Neuronal stem cell (in vitro differentiated cells): ENCODE data around the gene ADCK2.
"Not testable (repeated sequence)": the region's sequence is repeated elsewhere in the genome, so short reads cannot be mapped to it uniquely, and the experiment has no call there.

Source experiments
- DNase-seq: peaks from one replicate; pipeline ENCODE4 v3.0.0-alpha.2; 2013; ENCODE audit warnings: low spot score
- H2AFZ ChIP-seq: one replicate; pipeline ENCODE4 v1.6.1; 2013; ENCODE audit warnings: mild to moderate bottlenecking, low read length, inconsistent platforms
- H2AK5ac ChIP-seq: 2 replicates; pipeline ENCODE4 v1.6.1; 2013; ENCODE audit warnings: low read depth, mild to moderate bottlenecking, inconsistent platforms, low read length, moderate library complexity, mixed read lengths
- H2BK120ac ChIP-seq: 2 replicates; pipeline ENCODE4 v1.6.1; 2013; ENCODE audit warnings: low read depth, mild to moderate bottlenecking, inconsistent platforms, low read length, moderate library complexity, mixed read lengths
- H2BK12ac ChIP-seq: one replicate; pipeline ENCODE4 v1.6.1; 2013; ENCODE audit warnings: low read length, inconsistent platforms
- H2BK15ac ChIP-seq: 2 replicates; pipeline ENCODE4 v1.6.1; 2013; ENCODE audit warnings: mild to moderate bottlenecking, low read length, inconsistent platforms, mixed read lengths
- H2BK5ac ChIP-seq: one replicate; pipeline ENCODE4 v1.6.1; 2013; ENCODE audit warnings: inconsistent platforms, mild to moderate bottlenecking, low read length, moderate library complexity
- H3K14ac ChIP-seq: one replicate; pipeline ENCODE4 v1.6.1; 2013; ENCODE audit warnings: low read length, inconsistent platforms
- H3K18ac ChIP-seq: 2 replicates; pipeline ENCODE4 v1.6.1; 2013; ENCODE audit warnings: low read length, inconsistent platforms
- H3K23ac ChIP-seq: 2 replicates; pipeline ENCODE4 v1.6.1; 2013; ENCODE audit warnings: low read depth, mild to moderate bottlenecking, mixed read lengths, low read length, inconsistent platforms; ENCODE audit not compliant: poor library complexity
- H3K27ac ChIP-seq: replicated peaks from 3 replicates; pipeline ENCODE4 v1.5.1; 2013; ENCODE audit warnings: low read length, inconsistent platforms
- H3K27me3 ChIP-seq, 3 experiments: 2 replicates each; pipeline ENCODE4 v1.6.1; 2013; ENCODE audit warnings: low read length in 3 of 3, mild to moderate bottlenecking in 2 of 3, inconsistent platforms in 1 of 3, low read depth in 1 of 3, mixed read lengths in 1 of 3, moderate library complexity in 1 of 3; ENCODE audit not compliant: control insufficient read depth in 3 of 3, insufficient read depth in 3 of 3
- H3K36me3 ChIP-seq, 2 donors: replicated peaks in 1 of 2; 2 replicates each; pipeline ENCODE4 v1.6.1; 2013; ENCODE audit warnings: low read length in 2 of 2; ENCODE audit not compliant: control insufficient read depth in 2 of 2, insufficient read depth in 2 of 2
- H3K4ac ChIP-seq: 2 replicates; pipeline ENCODE4 v1.6.1; 2013; ENCODE audit warnings: inconsistent platforms, mild to moderate bottlenecking, low read length, moderate library complexity
- H3K4me1 ChIP-seq, 2 donors: 1 replicate in 1 of 2; 2 replicates in 1 of 2; pipeline ENCODE4 v1.6.1; 2013; ENCODE audit warnings: low read length in 2 of 2, low read depth in 1 of 2; ENCODE audit not compliant: control insufficient read depth in 2 of 2, insufficient read depth in 1 of 2
- H3K4me2 ChIP-seq: one replicate; pipeline ENCODE4 v1.6.1; 2013; ENCODE audit warnings: mild to moderate bottlenecking, low read length, inconsistent platforms; ENCODE audit not compliant: insufficient read depth, poor library complexity, severe bottlenecking
- H3K4me3 ChIP-seq, 2 donors: 2 replicates each; pipeline ENCODE4 v1.5.1; 2013; ENCODE audit warnings: low read length in 2 of 2, mild to moderate bottlenecking in 2 of 2, inconsistent platforms in 1 of 2, moderate library complexity in 1 of 2
- H3K79me1 ChIP-seq: one replicate; pipeline ENCODE4 v1.6.1; 2013; ENCODE audit warnings: low read depth, mild to moderate bottlenecking, inconsistent platforms, low read length, moderate library complexity
- H3K9ac ChIP-seq: one replicate; pipeline ENCODE4 v1.6.1; 2013; ENCODE audit warnings: mild to moderate bottlenecking, low read depth, low read length, inconsistent platforms; ENCODE audit not compliant: poor library complexity
- H3K9me3 ChIP-seq, 2 donors: replicated peaks in 1 of 2; 2 replicates each; pipeline versions ENCODE3 to v1.6.1; 2013; ENCODE audit warnings: low read length in 2 of 2, mild to moderate bottlenecking in 2 of 2, inconsistent platforms in 1 of 2, low read depth in 1 of 2, mixed read lengths in 1 of 2, moderate library complexity in 1 of 2; ENCODE audit not compliant: control insufficient read depth in 2 of 2, insufficient read depth in 1 of 2
- H4K8ac ChIP-seq: one replicate; pipeline ENCODE4 v1.6.1; 2013; ENCODE audit warnings: low read depth, mild to moderate bottlenecking, inconsistent platforms, low read length, moderate library complexity
- H4K91ac ChIP-seq: one replicate; pipeline ENCODE4 v1.6.1; 2013; ENCODE audit warnings: low read length, low read depth, mild to moderate bottlenecking, inconsistent platforms; ENCODE audit not compliant: poor library complexity
- WGBS, 2 donors: extraction: QIAGEN DNeasy Blood & Tissue Kit; methylation state at CpG; one replicate each; pipeline ENCODE4 v1.1.7; 2013; ENCODE audit warnings: missing lambda C conversion rate in 2 of 2, mixed read lengths in 1 of 2; ENCODE audit not compliant: insufficient read length in 2 of 2, insufficient replicate concordance in 1 of 2; ENCODE audit errors: extremely low coverage in 2 of 2; 5-methylcytosine and 5-hydroxymethylcytosine counted together

ADCK2 gene

DNA sequence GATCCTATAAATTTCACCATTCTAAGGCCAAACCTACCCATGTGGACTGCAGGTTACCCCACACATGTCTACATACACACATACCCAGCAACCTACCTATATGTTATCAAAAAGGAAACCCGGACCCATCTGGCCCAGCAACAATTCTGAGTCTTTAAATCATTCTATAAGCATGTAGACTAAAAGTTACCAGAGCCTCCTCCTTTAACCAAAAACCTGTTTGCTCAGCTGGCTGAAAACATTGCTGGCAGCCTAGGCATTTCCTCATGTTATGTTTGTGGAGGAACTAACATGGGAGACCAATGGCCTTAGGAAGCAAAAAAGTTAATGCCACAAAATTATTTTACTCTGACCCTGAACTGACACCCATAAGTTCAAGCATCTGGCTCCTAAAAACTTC is 5.3 kb upstream of the ADCK2 start:
- Histone ChIP-seq H3K4me2 (no peak overlapping the region), H2BK12ac (no peak overlapping the region), H2AFZ (no peak overlapping the region), H2AK5ac (no peak overlapping the region), H3K4me3 (no peak overlapping the region), H3K18ac (no peak overlapping the region), H3K4me1 (peaks cover 2 to 4% of the 10 kb centered on the region in 2 donors), H2BK15ac (no peak overlapping the region), H2BK120ac (no peak overlapping the region), H3K9ac (no peak overlapping the region), H3K9me3 (peaks cover 0 to 2% of the 10 kb centered on the region in 2 donors), H4K8ac (no peak overlapping the region), H3K27me3 (peaks cover 0 to 15% (median 0%) of the 10 kb centered on the region in 3 experiments), H2BK5ac (no peak overlapping the region), H3K23ac (no peak overlapping the region), H4K91ac (no peak overlapping the region), H3K27ac (no peak overlapping the region), H3K36me3 (no peaks in the 10 kb centered on the region), H3K4ac (no peak overlapping the region), H3K14ac (no peak overlapping the region), H3K79me1 (no peaks in the 10 kb centered on the region)
- no peak for DNase-seq
- no CpG with 5 or more reads among the region's 1 CpG for WGBS, 2 donors

DNA sequence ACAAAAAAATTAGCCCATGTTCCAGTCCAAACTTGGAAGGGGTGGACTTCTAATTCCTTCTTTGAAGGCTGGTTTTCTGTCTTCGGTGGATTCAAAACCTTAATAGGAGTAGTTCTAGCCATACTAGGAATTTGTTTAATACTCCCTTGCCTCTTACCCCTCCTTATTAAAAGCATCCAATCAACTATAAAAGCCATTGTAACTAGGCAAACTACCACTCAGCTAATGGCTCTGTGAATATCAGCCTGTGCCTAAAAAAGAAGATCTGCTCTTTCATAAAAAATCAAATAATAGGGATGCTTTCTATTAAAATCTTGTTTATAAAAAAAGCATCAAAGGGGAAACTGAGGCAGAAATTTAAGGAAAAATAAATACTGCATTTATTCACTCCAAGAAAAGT is 4.1 kb upstream of the ADCK2 start:
- Histone ChIP-seq H2AFZ (no peak overlapping the region), H4K8ac (no peak overlapping the region), H3K14ac (no peak overlapping the region), H3K9ac (no peak overlapping the region), H2AK5ac (no peak overlapping the region), H3K4me3 (no peak overlapping the region), H3K27me3 (peaks cover 0 to 15% (median 7%) of the 10 kb centered on the region in 3 experiments), H2BK120ac (no peak overlapping the region), H3K4ac (no peak overlapping the region), H3K4me2 (no peak overlapping the region), H3K18ac (no peak overlapping the region), H3K27ac (no peak overlapping the region), H2BK15ac (no peak overlapping the region), H3K79me1 (no peaks in the 10 kb centered on the region), H3K36me3 (no peaks in the 10 kb centered on the region), H3K9me3 (peaks cover 0 to 2% of the 10 kb centered on the region in 2 donors), H2BK12ac (no peak overlapping the region), H3K4me1 (peaks cover 3 to 4% of the 10 kb centered on the region in 2 donors), H3K23ac (no peak overlapping the region), H2BK5ac (no peak overlapping the region), H4K91ac (no peak overlapping the region)
- no peak for DNase-seq
- WGBS, 2 donors: no CpG with 5 or more reads among the region's 1 CpG

DNA sequence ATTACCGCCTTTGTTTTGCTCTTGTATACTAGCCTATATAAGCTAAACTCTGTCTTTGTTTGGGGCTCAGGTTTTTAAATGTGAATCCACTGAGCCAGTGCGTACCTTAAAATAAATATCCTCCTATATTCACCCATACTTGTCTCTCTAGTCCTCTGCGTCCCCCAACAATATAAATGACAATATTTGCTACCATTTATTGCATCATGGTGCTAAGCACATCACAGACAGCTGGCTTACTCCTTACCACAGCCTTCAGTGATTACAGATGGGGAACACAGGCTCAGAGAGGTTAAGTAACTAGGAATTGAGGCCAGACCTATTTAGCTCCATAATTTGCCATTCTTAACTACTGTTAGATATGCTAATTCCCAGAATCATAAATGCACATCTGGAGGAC is 3.4 kb upstream of the ADCK2 start:
- no peak overlapping the region for H2BK12ac ChIP-seq
- H3K9me3 ChIP-seq: peaks cover 0 to 2% of the 10 kb centered on the region in 2 donors
- H2BK15ac ChIP-seq: no peak overlapping the region
- H2AK5ac ChIP-seq: no peak overlapping the region
- no peak overlapping the region for H3K9ac ChIP-seq
- no peaks in the 10 kb centered on the region for H3K36me3 ChIP-seq
- no peak overlapping the region for H2BK5ac ChIP-seq
- DNase-seq: no peak
- no peak overlapping the region for H3K18ac ChIP-seq
- H3K4ac ChIP-seq: no peak overlapping the region
- H3K27ac ChIP-seq: no peak overlapping the region
- H3K4me1 ChIP-seq: peaks cover 4 to 7% of the 10 kb centered on the region in 2 donors
- no peak overlapping the region for H4K91ac ChIP-seq
- no peak overlapping the region for H2AFZ ChIP-seq
- no peak overlapping the region for H3K4me3 ChIP-seq
- H4K8ac ChIP-seq: no peak overlapping the region
- H3K23ac ChIP-seq: no peak overlapping the region
- no peak overlapping the region for H3K14ac ChIP-seq
- no peak overlapping the region for H2BK120ac ChIP-seq
- H3K27me3 ChIP-seq: peaks cover 0 to 15% (median 12%) of the 10 kb centered on the region in 3 experiments
- H3K4me2 ChIP-seq: no peak overlapping the region
- WGBS, 2 donors: 100% methylated on average over 1 of the region's 3 CpGs; no CpG with 5 or more reads in 1 of the 2 donors
- no peaks in the 10 kb centered on the region for H3K79me1 ChIP-seq

DNA sequence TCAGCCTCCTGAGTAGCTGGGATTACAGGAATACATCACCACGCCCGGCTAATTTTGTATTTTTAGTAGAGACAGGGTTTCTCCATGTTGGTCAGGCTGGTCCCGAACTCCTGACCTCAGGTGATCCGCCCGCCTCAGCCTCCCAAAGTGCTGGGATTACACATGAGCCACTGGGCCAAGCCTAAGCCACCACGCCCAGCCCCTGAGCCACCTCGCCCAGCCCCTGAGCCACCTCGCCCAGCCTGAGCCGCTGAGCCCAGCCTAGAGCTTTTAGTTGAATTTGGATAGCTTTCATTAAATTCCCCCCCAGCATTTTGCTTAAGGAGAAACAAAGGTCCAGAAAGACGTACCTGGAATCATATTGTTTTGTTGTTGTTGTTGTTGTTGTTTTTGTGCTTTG is 2.9 kb upstream of the ADCK2 start:
- H2AFZ ChIP-seq, H3K4me3 ChIP-seq, H2BK5ac ChIP-seq, H3K18ac ChIP-seq, H4K8ac ChIP-seq, H3K9me3 ChIP-seq, H3K27ac ChIP-seq, H2BK12ac ChIP-seq, H3K36me3 ChIP-seq, H3K4ac ChIP-seq, H3K4me2 ChIP-seq, H4K91ac ChIP-seq, H2BK120ac ChIP-seq, H3K23ac ChIP-seq, H2AK5ac ChIP-seq, H2BK15ac ChIP-seq, H3K79me1 ChIP-seq, H3K14ac ChIP-seq, H3K4me1 ChIP-seq, DNase-seq, H3K9ac ChIP-seq: not testable (repeated sequence)
- peaks cover 0 to 15% (median 12%) of the 10 kb centered on the region in 3 experiments for H3K27me3 ChIP-seq
- no CpG with 5 or more reads among the region's 10 CpGs for WGBS, 2 donors
